WTC11 (cell line): ENCODE data around the gene HELZ. TPM values are rescaled to one million over a fixed set of nuclear protein-coding genes. Genes with fewer than 3 reads are reported as not detected.

Experiments
- ATAC-seq: fragments of 200-7000 bp; cut with Tn5 transposase; 2 replicates; pipeline ENCODE4 v1.10.0; 2021; ENCODE audit warnings: mild to moderate bottlenecking, moderate library complexity
- CTCF ChIA-PET: fragments of 300-600 bp; sonication (Branson Sonifier 250); formaldehyde crosslinking; loops from one replicate; lab custom pipeline; 2021; ENCODE audit warnings: antibody characterized with exemption; lab: Charles Lee
- POLR2A ChIA-PET: fragments of 350-600 bp; sonication (Branson Sonifier 250); formaldehyde crosslinking; loops from one replicate; lab custom pipeline; 2021; ENCODE audit warnings: antibody characterized with exemption; lab: Charles Lee
- DNase-seq: peaks from one replicate; pipeline ENCODE4 v3.0.0; 2021; ENCODE audit warnings: low spot score
- H3K27ac Mint-ChIP-seq: 2 replicates; pipeline ENCODE4 v1.8.0; 2021; ENCODE audit warnings: mixed read lengths
- H3K27me3 Mint-ChIP-seq: 2 replicates; pipeline ENCODE4 v1.8.0; 2021; ENCODE audit warnings: low read depth, mild to moderate bottlenecking, moderate library complexity, mixed read lengths
- H3K36me3 Mint-ChIP-seq: 2 replicates; pipeline ENCODE4 v1.8.0; 2021; ENCODE audit warnings: mixed read lengths
- H3K4me1 Mint-ChIP-seq: 2 replicates; pipeline ENCODE4 v1.8.0; 2022; ENCODE audit warnings: mixed read lengths
- H3K4me3 Mint-ChIP-seq: 2 replicates; pipeline ENCODE4 v1.8.0; 2021; ENCODE audit warnings: mild to moderate bottlenecking, moderate library complexity, mixed read lengths
- H3K9me3 Mint-ChIP-seq: 2 replicates; pipeline ENCODE4 v1.8.0; 2021; ENCODE audit warnings: mixed read lengths
- CTCF ChIP-seq: fragments of 200-600 bp; IDR thresholded peaks from 2 replicates; pipeline ENCODE4 v1.8.0; 2022; ENCODE audit warnings: antibody characterized with exemption
- E2F5 ChIP-seq: sonication (generic); formaldehyde crosslinking; IDR thresholded peaks from 2 replicates; pipeline ENCODE4 v1.8.1; 2022; ENCODE audit warnings: mild to moderate bottlenecking, moderate library complexity, missing genetic modification reagents
- FOXP4 ChIP-seq: sonication (generic); formaldehyde crosslinking; IDR thresholded peaks from 2 replicates; pipeline ENCODE4 v1.8.0; 2022; ENCODE audit warnings: mild to moderate bottlenecking, missing genetic modification reagents
- IRF2 ChIP-seq: sonication (generic); formaldehyde crosslinking; IDR thresholded peaks from 2 replicates; pipeline ENCODE4 v1.8.0; 2022; ENCODE audit warnings: low read depth, missing genetic modification reagents, borderline replicate concordance
- NFE2L1 ChIP-seq: sonication (generic); formaldehyde crosslinking; IDR thresholded peaks from 2 replicates; pipeline ENCODE4 v1.8.1; 2023; ENCODE audit warnings: missing genetic modification reagents
- PREB ChIP-seq: sonication (generic); formaldehyde crosslinking; IDR thresholded peaks from 2 replicates; pipeline ENCODE4 v1.8.1; 2022; ENCODE audit warnings: mild to moderate bottlenecking, missing genetic modification reagents, moderate library complexity, borderline replicate concordance
- SMAD4 ChIP-seq: sonication (generic); formaldehyde crosslinking; IDR thresholded peaks from 2 replicates; pipeline ENCODE4 v1.8.0; 2022; ENCODE audit warnings: mild to moderate bottlenecking, missing genetic modification reagents
- ZNF138 ChIP-seq: sonication (generic); formaldehyde crosslinking; conservative IDR thresholded peaks from 2 replicates; pipeline ENCODE4 v1.8.1; 2022; ENCODE audit warnings: mild to moderate bottlenecking, moderate library complexity, missing genetic modification reagents
- ZNF263 ChIP-seq: sonication (generic); formaldehyde crosslinking; IDR thresholded peaks from 2 replicates; pipeline ENCODE4 v1.8.1; 2022; ENCODE audit warnings: low read depth, mild to moderate bottlenecking, moderate library complexity, missing genetic modification reagents
- ZNF396 ChIP-seq: fragments of 250-450 bp; sonication (Bioruptor Pico); IDR thresholded peaks from 2 replicates; pipeline ENCODE4 v1.8.0; 2021; ENCODE audit warnings: mild to moderate bottlenecking, moderate library complexity, borderline replicate concordance
- total RNA-seq: library from RNA; stranded (reverse); gene quantifications from 3 replicates; pipeline ENCODE4 v1.2.3, GENCODE V29; 2021
- TF ChIP-seq, protein P1 (sequence below): sonication (generic); formaldehyde crosslinking; IDR thresholded peaks from 2 replicates; pipeline ENCODE4 v1.8.0; 2023; ENCODE audit warnings: missing genetic modification reagents, mild to moderate bottlenecking, borderline replicate concordance
- TF ChIP-seq, protein P2 (sequence below): sonication (generic); formaldehyde crosslinking; IDR thresholded peaks from 2 replicates; pipeline ENCODE4 v1.8.1; 2023; ENCODE audit warnings: mild to moderate bottlenecking, missing genetic modification reagents, moderate library complexity
- TF ChIP-seq, protein P3 (sequence below): fragments of 250-450 bp; sonication (Bioruptor Pico); IDR thresholded peaks from 2 replicates; pipeline ENCODE4 v1.9.0; 2021; ENCODE audit warnings: mild to moderate bottlenecking, borderline replicate concordance
- TF ChIP-seq, protein P4 (sequence below): sonication (generic); formaldehyde crosslinking; IDR thresholded peaks from 2 replicates; pipeline ENCODE4 v1.8.1; 2023; ENCODE audit warnings: mild to moderate bottlenecking, moderate library complexity, missing genetic modification reagents
- TF ChIP-seq, protein P5 (sequence below): fragments of 250-450 bp; sonication (Bioruptor Pico); IDR thresholded peaks from 2 replicates; pipeline ENCODE4 v1.9.0; 2021; ENCODE audit warnings: mild to moderate bottlenecking

HELZ gene
- total RNA-seq, 1 experiment from 2014 or later = 49.1 TPM

DNA sequence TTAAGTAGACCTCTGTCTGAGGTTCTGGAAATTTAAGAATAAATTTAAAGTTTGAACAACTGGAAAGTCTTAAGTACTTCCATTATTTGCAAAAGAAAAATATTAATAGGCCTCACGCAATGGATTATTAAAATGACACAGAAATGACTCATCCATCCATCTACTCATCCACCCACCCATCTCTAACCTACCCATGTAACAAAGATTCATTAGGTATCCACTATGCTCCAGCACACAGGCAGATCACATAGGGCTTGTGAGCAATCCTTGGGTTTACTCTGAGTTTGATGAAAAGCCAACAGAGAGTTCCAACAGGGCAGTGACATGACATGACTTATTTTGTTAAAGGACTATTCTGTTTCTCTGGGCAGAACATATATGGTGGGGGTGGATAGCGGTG, 93.3 kb downstream of the HELZ start:
- ChIA-PET CTCF (no interaction called here), POLR2A (no interaction called here)
- H3K9me3 Mint-ChIP-seq = no peaks in the 10 kb centered on the region; the same call in 1 of the 2 replicates

More for the DNA sequence above, 93.3 kb downstream of the HELZ start:
- ATAC-seq = no peak
- Mint-ChIP-seq H3K27me3 (no peaks in the 10 kb centered on the region), H3K36me3 (peaks cover 20% of the 10 kb centered on the region), H3K4me1 (peaks cover 15% of the 10 kb centered on the region), H3K27ac (0 out of 2 replicates have a peak overlapping the region, but pooled peaks have one; percentile 17)
- TF ChIP-seq, protein P1, sequence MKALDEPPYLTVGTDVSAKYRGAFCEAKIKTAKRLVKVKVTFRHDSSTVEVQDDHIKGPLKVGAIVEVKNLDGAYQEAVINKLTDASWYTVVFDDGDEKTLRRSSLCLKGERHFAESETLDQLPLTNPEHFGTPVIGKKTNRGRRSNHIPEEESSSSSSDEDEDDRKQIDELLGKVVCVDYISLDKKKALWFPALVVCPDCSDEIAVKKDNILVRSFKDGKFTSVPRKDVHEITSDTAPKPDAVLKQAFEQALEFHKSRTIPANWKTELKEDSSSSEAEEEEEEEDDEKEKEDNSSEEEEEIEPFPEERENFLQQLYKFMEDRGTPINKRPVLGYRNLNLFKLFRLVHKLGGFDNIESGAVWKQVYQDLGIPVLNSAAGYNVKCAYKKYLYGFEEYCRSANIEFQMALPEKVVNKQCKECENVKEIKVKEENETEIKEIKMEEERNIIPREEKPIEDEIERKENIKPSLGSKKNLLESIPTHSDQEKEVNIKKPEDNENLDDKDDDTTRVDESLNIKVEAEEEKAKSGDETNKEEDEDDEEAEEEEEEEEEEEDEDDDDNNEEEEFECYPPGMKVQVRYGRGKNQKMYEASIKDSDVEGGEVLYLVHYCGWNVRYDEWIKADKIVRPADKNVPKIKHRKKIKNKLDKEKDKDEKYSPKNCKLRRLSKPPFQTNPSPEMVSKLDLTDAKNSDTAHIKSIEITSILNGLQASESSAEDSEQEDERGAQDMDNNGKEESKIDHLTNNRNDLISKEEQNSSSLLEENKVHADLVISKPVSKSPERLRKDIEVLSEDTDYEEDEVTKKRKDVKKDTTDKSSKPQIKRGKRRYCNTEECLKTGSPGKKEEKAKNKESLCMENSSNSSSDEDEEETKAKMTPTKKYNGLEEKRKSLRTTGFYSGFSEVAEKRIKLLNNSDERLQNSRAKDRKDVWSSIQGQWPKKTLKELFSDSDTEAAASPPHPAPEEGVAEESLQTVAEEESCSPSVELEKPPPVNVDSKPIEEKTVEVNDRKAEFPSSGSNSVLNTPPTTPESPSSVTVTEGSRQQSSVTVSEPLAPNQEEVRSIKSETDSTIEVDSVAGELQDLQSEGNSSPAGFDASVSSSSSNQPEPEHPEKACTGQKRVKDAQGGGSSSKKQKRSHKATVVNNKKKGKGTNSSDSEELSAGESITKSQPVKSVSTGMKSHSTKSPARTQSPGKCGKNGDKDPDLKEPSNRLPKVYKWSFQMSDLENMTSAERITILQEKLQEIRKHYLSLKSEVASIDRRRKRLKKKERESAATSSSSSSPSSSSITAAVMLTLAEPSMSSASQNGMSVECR (CRISPR knock-in tag) = no peak
- TF ChIP-seq ZNF263 (CRISPR knock-in tag) = no peak
- TF ChIP-seq, protein P2, sequence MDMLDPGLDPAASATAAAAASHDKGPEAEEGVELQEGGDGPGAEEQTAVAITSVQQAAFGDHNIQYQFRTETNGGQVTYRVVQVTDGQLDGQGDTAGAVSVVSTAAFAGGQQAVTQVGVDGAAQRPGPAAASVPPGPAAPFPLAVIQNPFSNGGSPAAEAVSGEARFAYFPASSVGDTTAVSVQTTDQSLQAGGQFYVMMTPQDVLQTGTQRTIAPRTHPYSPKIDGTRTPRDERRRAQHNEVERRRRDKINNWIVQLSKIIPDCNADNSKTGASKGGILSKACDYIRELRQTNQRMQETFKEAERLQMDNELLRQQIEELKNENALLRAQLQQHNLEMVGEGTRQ (CRISPR knock-in tag) = no peak
- TF ChIP-seq, protein P3, sequence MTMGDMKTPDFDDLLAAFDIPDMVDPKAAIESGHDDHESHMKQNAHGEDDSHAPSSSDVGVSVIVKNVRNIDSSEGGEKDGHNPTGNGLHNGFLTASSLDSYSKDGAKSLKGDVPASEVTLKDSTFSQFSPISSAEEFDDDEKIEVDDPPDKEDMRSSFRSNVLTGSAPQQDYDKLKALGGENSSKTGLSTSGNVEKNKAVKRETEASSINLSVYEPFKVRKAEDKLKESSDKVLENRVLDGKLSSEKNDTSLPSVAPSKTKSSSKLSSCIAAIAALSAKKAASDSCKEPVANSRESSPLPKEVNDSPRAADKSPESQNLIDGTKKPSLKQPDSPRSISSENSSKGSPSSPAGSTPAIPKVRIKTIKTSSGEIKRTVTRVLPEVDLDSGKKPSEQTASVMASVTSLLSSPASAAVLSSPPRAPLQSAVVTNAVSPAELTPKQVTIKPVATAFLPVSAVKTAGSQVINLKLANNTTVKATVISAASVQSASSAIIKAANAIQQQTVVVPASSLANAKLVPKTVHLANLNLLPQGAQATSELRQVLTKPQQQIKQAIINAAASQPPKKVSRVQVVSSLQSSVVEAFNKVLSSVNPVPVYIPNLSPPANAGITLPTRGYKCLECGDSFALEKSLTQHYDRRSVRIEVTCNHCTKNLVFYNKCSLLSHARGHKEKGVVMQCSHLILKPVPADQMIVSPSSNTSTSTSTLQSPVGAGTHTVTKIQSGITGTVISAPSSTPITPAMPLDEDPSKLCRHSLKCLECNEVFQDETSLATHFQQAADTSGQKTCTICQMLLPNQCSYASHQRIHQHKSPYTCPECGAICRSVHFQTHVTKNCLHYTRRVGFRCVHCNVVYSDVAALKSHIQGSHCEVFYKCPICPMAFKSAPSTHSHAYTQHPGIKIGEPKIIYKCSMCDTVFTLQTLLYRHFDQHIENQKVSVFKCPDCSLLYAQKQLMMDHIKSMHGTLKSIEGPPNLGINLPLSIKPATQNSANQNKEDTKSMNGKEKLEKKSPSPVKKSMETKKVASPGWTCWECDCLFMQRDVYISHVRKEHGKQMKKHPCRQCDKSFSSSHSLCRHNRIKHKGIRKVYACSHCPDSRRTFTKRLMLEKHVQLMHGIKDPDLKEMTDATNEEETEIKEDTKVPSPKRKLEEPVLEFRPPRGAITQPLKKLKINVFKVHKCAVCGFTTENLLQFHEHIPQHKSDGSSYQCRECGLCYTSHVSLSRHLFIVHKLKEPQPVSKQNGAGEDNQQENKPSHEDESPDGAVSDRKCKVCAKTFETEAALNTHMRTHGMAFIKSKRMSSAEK = no peak
- no peak for TF ChIP-seq ZNF396 (CRISPR knock-in tag)
- TF ChIP-seq, protein P4, sequence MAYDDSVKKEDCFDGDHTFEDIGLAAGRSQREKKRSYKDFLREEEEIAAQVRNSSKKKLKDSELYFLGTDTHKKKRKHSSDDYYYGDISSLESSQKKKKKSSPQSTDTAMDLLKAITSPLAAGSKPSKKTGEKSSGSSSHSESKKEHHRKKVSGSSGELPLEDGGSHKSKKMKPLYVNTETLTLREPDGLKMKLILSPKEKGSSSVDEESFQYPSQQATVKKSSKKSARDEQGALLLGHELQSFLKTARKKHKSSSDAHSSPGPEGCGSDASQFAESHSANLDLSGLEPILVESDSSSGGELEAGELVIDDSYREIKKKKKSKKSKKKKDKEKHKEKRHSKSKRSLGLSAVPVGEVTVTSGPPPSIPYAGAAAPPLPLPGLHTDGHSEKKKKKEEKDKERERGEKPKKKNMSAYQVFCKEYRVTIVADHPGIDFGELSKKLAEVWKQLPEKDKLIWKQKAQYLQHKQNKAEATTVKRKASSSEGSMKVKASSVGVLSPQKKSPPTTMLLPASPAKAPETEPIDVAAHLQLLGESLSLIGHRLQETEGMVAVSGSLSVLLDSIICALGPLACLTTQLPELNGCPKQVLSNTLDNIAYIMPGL = no peak
- TF ChIP-seq, protein P5, sequence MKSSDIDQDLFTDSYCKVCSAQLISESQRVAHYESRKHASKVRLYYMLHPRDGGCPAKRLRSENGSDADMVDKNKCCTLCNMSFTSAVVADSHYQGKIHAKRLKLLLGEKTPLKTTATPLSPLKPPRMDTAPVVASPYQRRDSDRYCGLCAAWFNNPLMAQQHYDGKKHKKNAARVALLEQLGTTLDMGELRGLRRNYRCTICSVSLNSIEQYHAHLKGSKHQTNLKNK (CRISPR knock-in tag) = no peak
- TF ChIP-seq E2F5 (CRISPR knock-in tag) = no peak
- TF ChIP-seq IRF2 = no peak
- TF ChIP-seq NFE2L1 (CRISPR knock-in tag) = no peak
- TF ChIP-seq ZNF138 (CRISPR knock-in tag) = no peak
- TF ChIP-seq PREB (CRISPR knock-in tag) = no peak
- no peak for TF ChIP-seq FOXP4 (CRISPR knock-in tag)
- TF ChIP-seq SMAD4 (CRISPR knock-in tag) = no peak
- TF ChIP-seq CTCF = no peak
- TF ChIP-seq, all 79 proteins: peak for 0
- no peak overlapping the region for H3K4me3 Mint-ChIP-seq
- DNase-seq = no peak
